OCI-LY3 (cell line): ENCODE results near the gene TLE5.

Source experiments
- EZH2phosphoT487 ChIP-seq: fragments of 200-600 bp; shearing (Covaris generic); IDR thresholded peaks from 2 replicates; pipeline ENCODE4 v1.6.1; 2018; ENCODE audit warnings: antibody characterized with exemption, mixed run types, low read depth
- TF ChIP-seq, protein P1 (sequence below): fragments of 200-600, 300-600 bp; sonication (generic); IDR thresholded peaks from 2 replicates; pipeline ENCODE4 v1.5.1; 2014; ENCODE audit warnings: antibody characterized with exemption, low read length, low read depth

DNA sequence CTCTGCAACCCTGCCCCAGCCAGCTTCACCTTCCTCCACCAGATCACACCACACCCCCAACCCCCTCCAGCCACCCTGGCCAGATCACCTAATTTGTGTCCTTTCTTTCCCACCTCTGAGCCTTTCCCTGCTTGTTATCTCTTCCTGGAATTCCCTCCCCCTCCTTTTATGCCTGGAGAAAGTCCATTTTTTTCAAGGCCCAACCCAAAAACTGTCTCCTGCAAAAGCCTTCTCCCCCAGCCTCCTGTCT lies 28.0 kb downstream of the TLE5 start:
- TF ChIP-seq, protein P1, sequence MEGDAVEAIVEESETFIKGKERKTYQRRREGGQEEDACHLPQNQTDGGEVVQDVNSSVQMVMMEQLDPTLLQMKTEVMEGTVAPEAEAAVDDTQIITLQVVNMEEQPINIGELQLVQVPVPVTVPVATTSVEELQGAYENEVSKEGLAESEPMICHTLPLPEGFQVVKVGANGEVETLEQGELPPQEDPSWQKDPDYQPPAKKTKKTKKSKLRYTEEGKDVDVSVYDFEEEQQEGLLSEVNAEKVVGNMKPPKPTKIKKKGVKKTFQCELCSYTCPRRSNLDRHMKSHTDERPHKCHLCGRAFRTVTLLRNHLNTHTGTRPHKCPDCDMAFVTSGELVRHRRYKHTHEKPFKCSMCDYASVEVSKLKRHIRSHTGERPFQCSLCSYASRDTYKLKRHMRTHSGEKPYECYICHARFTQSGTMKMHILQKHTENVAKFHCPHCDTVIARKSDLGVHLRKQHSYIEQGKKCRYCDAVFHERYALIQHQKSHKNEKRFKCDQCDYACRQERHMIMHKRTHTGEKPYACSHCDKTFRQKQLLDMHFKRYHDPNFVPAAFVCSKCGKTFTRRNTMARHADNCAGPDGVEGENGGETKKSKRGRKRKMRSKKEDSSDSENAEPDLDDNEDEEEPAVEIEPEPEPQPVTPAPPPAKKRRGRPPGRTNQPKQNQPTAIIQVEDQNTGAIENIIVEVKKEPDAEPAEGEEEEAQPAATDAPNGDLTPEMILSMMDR, result no peak
- no peak for TF ChIP-seq EZH2phosphoT487
